Kidney epithelial cell (primary cell): ENCODE data around the gene FZD7. TPM values are rescaled to one million over a fixed set of nuclear protein-coding genes. Genes with fewer than 3 reads are reported as not detected.

Experiments used
- DNase-seq: peaks from one replicate; pipeline ENCODE4 v3.0.0-alpha.2; 2010; ENCODE audit warnings: low read depth
- H3K27me3 ChIP-seq: 2 replicates; pipeline ENCODE4 v1.6.0; 2011; ENCODE audit warnings: low read length; ENCODE audit not compliant: control insufficient read depth, insufficient read depth
- H3K36me3 ChIP-seq: 2 replicates; pipeline ENCODE4 v1.5.1; 2011; ENCODE audit warnings: low read length; ENCODE audit not compliant: control insufficient read depth, insufficient read depth
- H3K4me3 ChIP-seq: 2 replicates; pipeline ENCODE4 v1.5.1; 2011; ENCODE audit warnings: low read depth, mild to moderate bottlenecking, control low read depth, low read length
- CTCF ChIP-seq: IDR thresholded peaks from 2 replicates; pipeline ENCODE4 v1.5.1; 2011; ENCODE audit warnings: mild to moderate bottlenecking, moderate library complexity, low read length, control low read depth, inconsistent platforms; ENCODE audit not compliant: insufficient read depth, poor library complexity, severe bottlenecking
- total RNA-seq: library from RNA; depleted of rRNA; stranded (reverse); fragments of >200 nt; gene quantifications from 2 replicates; pipeline ENCODE4 v1.2.3, GENCODE V29; 2015

FZD7 gene
- total RNA-seq, 1 donor from 2014 or later: 13.5 TPM

GRCh38 chr2:202072226-202072625 is 38.6 kb downstream of the FZD7 start:
- TF ChIP-seq CTCF: peak; percentile 34
- peaks cover 3% of the 10 kb centered on the region for H3K27me3 ChIP-seq
- no peak overlapping the region for H3K4me3 ChIP-seq
- DNase-seq: no peak
- H3K36me3 ChIP-seq: no peaks in the 10 kb centered on the region

GRCh38 chr2:202072737-202073401 is 39.2 kb downstream of the FZD7 start, which contains the start of gene KIAA2012:
Gene KIAA2012, plus strand, starts transcription at chr2:202073255. Its CDS starts 373 bp downstream, at chr2:202073628.
- H3K27me3 ChIP-seq: peaks cover 3% of the 10 kb centered on the region
- no peak within 1 kb of the TSS for H3K4me3 ChIP-seq
- no peaks in the 10 kb centered on the region for H3K36me3 ChIP-seq
- no peak for TF ChIP-seq CTCF
- peak; percentile 18 for DNase-seq

GRCh38 chr2:202074324-202074723 is 40.7 kb downstream of the FZD7 start:
- no peak for TF ChIP-seq CTCF
- H3K36me3 ChIP-seq: no peaks in the 10 kb centered on the region
- H3K4me3 ChIP-seq: no peak overlapping the region
- peaks cover 3% of the 10 kb centered on the region for H3K27me3 ChIP-seq
- DNase-seq: no peak

- H3K4me3 ChIP-seq: no peak overlapping the region
- H3K27me3 ChIP-seq: no peaks in the 10 kb centered on the region
- DNase-seq: no peak
- no peak for TF ChIP-seq CTCF
- H3K36me3 ChIP-seq: no peaks in the 10 kb centered on the region
Measured at GRCh38 chr2:202079310-202079709, 45.7 kb downstream of the FZD7 start.

- Histone ChIP-seq H3K27me3 (no peaks in the 10 kb centered on the region), H3K4me3 (no peak overlapping the region), H3K36me3 (no peaks in the 10 kb centered on the region)
- TF ChIP-seq CTCF: no peak
- DNase-seq: no peak
Measured at GRCh38 chr2:202084265-202084664, 50.6 kb downstream of the FZD7 start.

Other genes starting within 250 kb of the FZD7 start
- gene CDK15, start 227.3 kb upstream of the FZD7 start, total RNA-seq: 0.21 TPM in 2 replicates
- not detected in 2 replicates for gene KIAA2012, start 39.4 kb downstream of the FZD7 start, total RNA-seq
- 79.1 and 89.9 TPM in 2 replicates for gene SUMO1, start 204.7 kb downstream of the FZD7 start, total RNA-seq
- gene NOP58, start 231.9 kb downstream of the FZD7 start, total RNA-seq: 70.6 and 75.2 TPM in 2 replicates